GM03348 (cell line): Measurements from ENCODE around the gene CACNA2D3.
"Not testable (repeated sequence)": the region's sequence is repeated elsewhere in the genome, so short reads cannot be mapped to it uniquely, and the experiment has no call there.

Source experiments
- DNase-seq: peaks from one replicate; pipeline ENCODE4 v3.0.0; 2012; ENCODE audit warnings: low spot score

The CACNA2D3 gene

GRCh38 chr3:54631516-54632325 lies 509.4 kb downstream of the CACNA2D3 start:
- DNase-seq: no peak

GRCh38 chr3:54632326-54632665 lies 509.9 kb downstream of the CACNA2D3 start:
- no peak for DNase-seq

- DNase-seq: no peak
Measured at GRCh38 chr3:54632834-54633233, 510.5 kb downstream of the CACNA2D3 start.

DNA sequence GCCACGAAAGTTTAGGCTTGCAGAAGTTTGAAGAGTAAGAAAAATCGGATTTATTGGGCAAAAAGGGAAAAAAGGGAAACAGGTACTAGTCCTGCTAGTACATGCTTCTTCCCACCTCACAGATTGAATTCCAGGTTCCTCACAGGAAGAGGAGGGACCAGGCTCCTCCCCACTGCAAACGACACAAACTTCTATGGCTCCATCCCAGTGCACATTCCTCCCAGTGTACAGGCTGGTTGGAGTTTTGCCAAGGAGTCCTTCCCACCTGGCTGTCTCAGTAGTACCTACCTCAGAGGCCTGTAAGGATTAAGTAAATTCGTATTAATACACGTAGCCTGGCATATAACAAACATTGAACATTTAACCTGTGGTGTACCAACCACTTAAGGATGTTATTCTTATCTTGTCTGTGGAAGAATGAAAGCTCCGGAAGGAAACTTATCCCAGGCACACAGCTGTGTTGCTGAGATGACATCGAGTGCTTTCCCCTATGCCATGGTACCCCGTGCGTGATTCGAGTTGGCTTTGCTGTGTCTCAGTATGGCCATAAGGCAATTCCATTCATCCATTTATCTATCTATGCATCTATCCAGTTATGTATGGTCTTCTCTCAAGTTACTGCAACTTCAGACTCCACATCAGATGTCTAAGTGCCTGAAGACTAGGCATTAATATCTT lies 511.2 kb downstream of the CACNA2D3 start:
- DNase-seq: no peak

- DNase-seq: no peak
Measured at GRCh38 chr3:54634122-54634469, 511.7 kb downstream of the CACNA2D3 start.

- DNase-seq: not testable (repeated sequence)
Measured at GRCh38 chr3:54639790-54640372, 517.5 kb downstream of the CACNA2D3 start.

DNA sequence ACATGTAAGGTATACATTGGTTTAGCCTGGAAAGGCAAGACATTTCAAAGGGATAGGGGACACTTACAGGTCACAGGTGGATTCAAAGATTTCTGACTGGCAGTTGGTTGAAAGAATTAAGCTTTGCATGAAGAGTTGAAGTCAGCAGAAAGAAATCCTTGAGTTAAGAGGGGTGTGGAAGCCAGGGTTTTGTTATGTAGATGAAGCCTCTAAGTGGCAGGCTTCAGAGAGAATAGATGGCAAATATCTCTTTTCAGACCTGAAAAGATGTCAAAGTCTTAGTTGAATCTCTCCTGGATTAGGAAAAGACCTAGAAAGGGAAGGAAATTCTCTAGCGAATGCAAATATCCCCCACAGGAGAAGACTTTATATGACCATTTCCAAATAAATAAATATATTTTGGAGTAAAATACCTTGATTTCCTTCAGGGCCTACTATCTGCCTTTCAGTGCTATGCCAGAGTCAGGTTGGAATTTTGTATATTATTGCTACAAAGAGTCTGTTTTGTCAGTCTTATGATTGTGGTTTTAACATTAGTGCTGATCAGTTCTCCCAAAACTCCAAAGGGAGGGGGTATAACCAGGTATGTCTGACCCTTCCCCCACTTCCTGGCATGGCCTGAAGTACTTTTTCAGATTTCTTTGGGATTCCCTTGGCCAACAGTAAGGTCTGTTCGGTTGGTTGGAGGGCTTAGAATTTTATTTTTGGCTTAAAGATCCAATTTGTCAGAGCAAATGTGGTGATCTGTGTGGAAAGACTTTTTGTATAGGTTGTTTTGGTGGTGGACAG lies 519.1 kb downstream of the CACNA2D3 start:
- no peak for DNase-seq

DNA sequence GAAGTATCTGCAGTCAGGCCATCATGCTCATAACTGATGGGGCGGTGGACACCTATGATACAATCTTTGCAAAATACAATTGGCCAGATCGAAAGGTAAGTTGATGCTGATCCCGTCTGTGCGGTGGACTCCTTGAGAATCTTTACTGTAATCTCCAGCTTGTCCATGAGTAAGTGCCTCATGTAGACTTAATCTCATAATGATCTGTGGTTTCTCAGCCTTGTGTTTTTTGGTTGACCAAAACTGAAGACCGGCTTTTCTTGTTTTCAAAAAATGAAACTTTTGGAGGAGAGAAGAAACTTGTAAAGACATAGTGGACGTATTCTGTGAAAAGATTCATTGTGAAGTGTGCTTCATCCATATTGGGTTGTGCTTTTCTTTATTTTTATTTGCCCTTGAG lies 519.8 kb downstream of the CACNA2D3 start:
- no peak for DNase-seq

GRCh38 chr3:54647721-54648120 lies 525.4 kb downstream of the CACNA2D3 start:
- DNase-seq: no peak

DNA sequence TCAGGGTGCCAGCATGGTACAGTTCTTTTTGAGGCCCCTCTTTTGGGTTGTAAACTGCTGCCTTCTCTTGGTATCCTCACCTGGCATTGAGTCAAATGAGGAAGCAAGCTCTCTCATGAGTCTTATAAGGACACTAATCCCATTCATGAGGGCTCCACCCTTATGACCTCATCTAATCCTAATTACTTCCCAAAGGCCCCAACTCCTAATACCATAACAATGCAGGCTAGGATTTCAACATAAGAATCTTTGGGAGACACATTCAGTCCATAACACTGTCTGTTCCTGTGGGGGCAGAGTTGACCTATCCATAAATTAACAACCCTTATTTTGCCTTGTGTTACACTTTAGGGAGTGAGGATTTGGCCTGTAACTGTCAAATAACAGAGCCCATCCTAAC lies 527.2 kb downstream of the CACNA2D3 start:
- DNase-seq: no peak

DNA sequence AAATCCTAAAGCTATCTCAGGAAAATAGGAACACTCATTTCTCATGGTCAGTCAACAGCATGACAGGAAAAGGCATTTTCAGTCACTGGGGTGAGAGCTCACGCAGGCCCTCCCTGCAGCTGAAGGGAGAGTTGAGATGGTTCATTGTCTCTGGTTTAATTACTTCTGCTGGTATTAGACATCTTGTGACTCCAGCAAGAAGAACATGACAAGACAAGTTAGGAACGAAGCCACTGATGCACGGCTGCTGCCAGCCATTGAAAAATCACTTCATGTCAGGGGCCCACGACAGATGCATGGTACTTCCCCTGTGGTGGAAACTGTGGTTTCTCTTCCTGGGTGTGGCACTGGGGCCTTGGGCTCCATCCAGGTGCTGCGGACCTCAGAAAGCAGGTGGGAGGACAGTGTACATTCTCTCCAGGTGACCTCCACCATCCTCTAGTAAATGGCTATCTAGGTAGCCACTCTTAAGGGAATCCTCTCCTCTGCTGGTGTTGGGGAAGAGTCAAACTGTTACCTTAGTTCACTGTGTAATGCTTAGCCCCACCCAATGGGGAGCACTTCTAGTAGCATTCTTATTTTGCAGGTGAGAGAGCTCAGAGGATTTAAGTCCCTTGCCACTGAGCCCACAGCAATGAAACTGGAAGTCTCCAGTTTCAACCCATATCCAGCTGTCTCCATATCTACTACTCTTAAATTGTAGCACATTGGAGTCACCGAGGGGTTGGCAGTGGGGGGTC lies 531.3 kb downstream of the CACNA2D3 start:
- DNase-seq: no peak

- DNase-seq: no peak
Measured at GRCh38 chr3:54654776-54655175, 532.4 kb downstream of the CACNA2D3 start.

DNA sequence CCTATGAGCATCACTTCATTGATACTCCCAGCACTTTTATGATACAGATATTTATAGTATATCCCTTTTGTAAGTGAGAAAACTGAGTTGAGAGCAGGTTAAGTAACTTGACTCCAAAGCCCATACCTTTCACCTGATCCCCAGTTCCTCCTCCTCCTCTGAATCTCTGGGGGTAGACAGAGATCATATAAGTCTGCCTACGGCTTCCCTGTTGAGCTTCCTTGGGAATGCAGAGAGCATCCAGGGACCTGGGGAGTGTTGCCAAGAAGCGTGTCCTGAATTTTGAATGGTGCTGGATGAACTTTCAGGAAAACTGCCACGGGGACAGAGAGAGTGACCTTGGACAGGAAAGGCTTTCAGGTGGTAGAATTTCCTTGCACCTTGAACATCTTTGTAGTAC lies 537.0 kb downstream of the CACNA2D3 start:
- no peak for DNase-seq

DNA sequence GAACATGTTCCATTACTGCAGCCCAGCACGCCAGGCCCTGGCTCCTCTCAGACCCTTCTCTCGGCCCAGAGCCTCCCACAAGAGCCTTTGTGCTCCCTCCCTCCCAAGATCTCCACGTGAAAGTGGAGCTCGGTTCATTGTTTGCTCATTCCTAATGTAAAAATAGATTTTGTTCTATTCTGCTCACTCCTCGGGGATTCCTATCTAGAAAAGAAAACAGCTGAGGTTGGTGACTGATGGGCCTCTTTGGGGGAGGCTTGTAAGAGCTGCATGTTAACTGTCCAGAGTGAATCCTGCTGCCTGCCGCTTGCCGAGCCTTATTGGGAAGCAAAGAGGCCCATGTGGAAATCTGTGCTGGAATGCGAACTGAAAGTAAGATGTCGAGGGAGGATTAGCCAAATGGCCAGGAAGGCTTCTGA lies 538.4 kb downstream of the CACNA2D3 start:
- DNase-seq: no peak

GRCh38 chr3:54661151-54661550 lies 538.8 kb downstream of the CACNA2D3 start:
- no peak for DNase-seq

DNA sequence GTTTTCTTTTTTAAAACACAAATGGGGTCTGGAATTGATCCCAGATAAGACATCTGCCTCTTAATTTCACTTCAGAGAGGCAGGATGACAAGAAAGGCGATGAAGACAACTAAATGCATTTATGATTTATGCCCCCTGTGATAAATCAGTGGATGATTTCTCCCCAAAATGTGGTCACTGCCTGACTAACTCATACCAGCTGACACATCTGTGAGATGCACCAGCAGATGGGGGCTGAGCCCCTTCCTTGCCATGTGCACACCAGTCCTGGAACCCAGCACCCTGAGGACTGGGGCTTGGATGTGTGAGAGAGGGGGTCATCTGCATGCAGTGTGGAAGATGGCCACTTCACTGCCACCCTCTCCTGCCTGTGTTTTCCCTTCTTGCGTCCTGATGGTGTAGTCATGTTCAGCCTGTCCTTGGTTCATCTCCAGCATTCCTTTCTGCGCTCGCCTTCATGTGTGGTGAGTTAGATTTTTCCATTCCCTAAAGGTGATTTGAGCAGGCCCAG lies 541.2 kb downstream of the CACNA2D3 start:
- no peak for DNase-seq

- DNase-seq: no peak
Measured at GRCh38 chr3:54665016-54665600, 542.8 kb downstream of the CACNA2D3 start.

GRCh38 chr3:54668236-54668635 lies 545.9 kb downstream of the CACNA2D3 start:
- no peak for DNase-seq

DNA sequence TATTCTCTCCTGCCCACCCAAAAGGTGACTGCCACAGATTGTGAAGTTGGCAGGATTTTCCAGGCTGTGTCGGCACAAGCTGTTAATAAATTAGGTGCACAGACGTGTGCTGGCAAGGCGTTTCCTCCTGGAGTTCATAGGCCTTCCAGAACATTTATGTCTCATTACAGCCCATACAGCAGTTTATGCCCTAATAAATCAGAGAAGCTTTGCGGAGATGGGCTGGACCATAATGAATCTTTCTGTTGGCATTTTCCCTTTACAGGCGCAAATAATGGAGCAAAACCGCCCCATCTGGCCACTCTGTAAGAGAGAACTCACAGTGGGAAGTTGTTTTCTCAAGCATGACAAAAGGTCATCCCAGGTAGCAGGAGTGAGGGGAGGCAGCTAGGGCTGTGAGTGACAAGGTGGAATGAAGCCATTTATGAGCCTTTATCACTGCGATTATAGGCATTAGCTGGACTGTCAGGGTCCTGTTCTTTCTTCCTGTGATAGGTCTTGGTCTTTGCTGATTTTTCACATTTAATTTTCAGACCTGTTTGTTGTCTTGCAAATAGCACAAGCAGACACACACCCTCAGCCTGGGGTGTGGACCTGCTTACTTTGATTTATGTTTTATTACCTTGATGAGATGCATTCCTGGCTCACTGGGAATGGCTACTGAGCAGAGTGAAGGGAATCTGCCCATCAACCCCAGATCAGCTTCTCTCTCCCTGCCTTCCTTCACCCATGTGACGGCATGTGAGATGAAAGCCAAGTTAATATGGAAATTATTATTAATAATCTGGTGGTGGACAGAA lies 548.0 kb downstream of the CACNA2D3 start:
- DNase-seq: no peak

DNA sequence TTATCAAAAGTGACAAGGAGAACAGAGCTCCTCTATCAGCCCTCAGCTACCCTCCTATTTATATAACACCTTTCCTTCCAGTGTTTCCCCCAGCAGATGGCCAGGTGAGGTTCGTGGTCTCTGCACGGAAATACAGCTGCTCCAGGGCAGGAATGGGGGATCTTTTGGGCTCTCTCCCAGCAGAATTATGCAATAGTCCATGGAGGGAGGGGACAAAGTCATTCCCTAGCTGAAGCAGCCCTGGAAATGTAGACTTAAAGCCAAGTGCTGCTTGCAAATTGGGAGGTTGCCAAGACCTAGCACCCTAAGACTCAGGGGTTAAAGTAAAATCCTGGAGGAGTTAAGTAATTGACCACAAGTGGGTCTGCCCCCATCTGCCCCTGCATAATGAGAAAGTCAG lies 549.2 kb downstream of the CACNA2D3 start:
- DNase-seq: no peak
